HepG2 (cell line): Measurements from ENCODE around the gene JPT1. TPM values are rescaled to one million over a fixed set of nuclear protein-coding genes. Genes with fewer than 3 reads are reported as not detected.
A peak's percentile ranks its signal among the peaks of the same experiment; 100 is the strongest.

Experiments used
- ATAC-seq: fragments of 200-7000 bp; cut with Tn5 transposase; 3 replicates; pipeline ENCODE4 v1.9.1; 2020; ENCODE audit warnings: mild to moderate bottlenecking, moderate library complexity
- BruUV-seq: library from RNA; stranded (reverse); fragments of 400-500 nt; replicated peaks from 2 replicates; lab custom pipeline; 2021; lab: Mats Ljungman, UMichigan
- CTCF ChIA-PET: fragments of 300-600 bp; formaldehyde crosslinking; extraction: SDS; loops from one replicate; lab custom pipeline; 2021; ENCODE audit warnings: low total read pairs, inconsistent platforms, low intra/inter-chr PET ratio; lab: Yijun Ruan, JAX
- POLR2A ChIA-PET: fragments of 350-600 bp; sonication (Branson Sonifier 250); formaldehyde crosslinking; loops from one replicate; lab custom pipeline; 2020; ENCODE audit warnings: antibody characterized with exemption, inconsistent platforms; lab: Yijun Ruan, JAX
- DNase-seq: peaks from one replicate; pipeline ENCODE4 v3.0.0-alpha.2; 2015; ENCODE audit warnings: low spot score
- FAIRE-seq: peaks from 3 replicates; lab custom pipeline; 2011; peaks lifted over from hg19 to GRCh38; lab: Jason Lieb, UNC
- H2AFZ ChIP-seq: one replicate; pipeline ENCODE4 v1.6.1; 2011; ENCODE audit warnings: low read length, inconsistent platforms
- H3K27ac ChIP-seq: fragments of 300-600 bp; 3 replicates; pipeline ENCODE4 v1.8.0; 2011; ENCODE audit warnings: mixed run types, mild to moderate bottlenecking, mixed read lengths, low read length, inconsistent platforms; ENCODE audit not compliant: insufficient read depth; ENCODE audit errors: extremely low read length
- H3K27me3 ChIP-seq, 2 experiments: fragments of 200-600 bp in 1 of 2; 2 replicates in 1 of 2; 3 replicates in 1 of 2; pipeline versions ENCODE4 v1.6.0 to v1.8.0; 2011; ENCODE audit warnings: low read length in 2 of 2, mild to moderate bottlenecking in 2 of 2, moderate library complexity in 2 of 2, inconsistent platforms in 1 of 2; ENCODE audit not compliant: insufficient read depth in 2 of 2, control insufficient read depth in 1 of 2
- H3K36me3 ChIP-seq, 2 experiments: fragments of 200-600 bp in 1 of 2; replicated peaks in 1 of 2; 2 replicates in 1 of 2; 3 replicates in 1 of 2; pipeline versions ENCODE4 v1.5.1 to v1.8.0; 2011; ENCODE audit warnings: low read length in 2 of 2, inconsistent platforms in 1 of 2; ENCODE audit not compliant: insufficient read depth in 2 of 2, control insufficient read depth in 1 of 2
- H3K4me1 ChIP-seq: 2 replicates; pipeline ENCODE4 v1.5.1; 2012; ENCODE audit warnings: low read length, inconsistent platforms; ENCODE audit not compliant: insufficient read depth
- H3K4me2 ChIP-seq: 2 replicates; pipeline ENCODE4 v1.6.0; 2011; ENCODE audit warnings: low read depth, low read length, inconsistent platforms
- H3K4me3 ChIP-seq, 3 experiments: fragments of 200-600 bp in 1 of 3; sonication (generic), shearing (Covaris generic) in 1 of 3; replicated peaks in 1 of 3; 2 replicates each; pipeline ENCODE4 v1.5.1; 2011 to 2016; ENCODE audit warnings: low read length in 3 of 3, inconsistent platforms in 2 of 3, low read depth in 2 of 3, mild to moderate bottlenecking in 2 of 3, control low read depth in 1 of 3, mixed read lengths in 1 of 3; ENCODE audit not compliant: insufficient read depth in 1 of 3
- H3K79me2 ChIP-seq: one replicate; pipeline ENCODE4 v1.6.1; 2011; ENCODE audit warnings: low read length, inconsistent platforms; ENCODE audit not compliant: insufficient read depth
- H3K9ac ChIP-seq: 2 replicates; pipeline ENCODE4 v1.6.0; 2011; ENCODE audit warnings: mild to moderate bottlenecking, low read depth, low read length, inconsistent platforms; ENCODE audit not compliant: insufficient read depth
- H3K9me3 ChIP-seq: 2 replicates; pipeline ENCODE4 v1.5.1; 2012; ENCODE audit warnings: mild to moderate bottlenecking, low read length
- H4K20me1 ChIP-seq: 2 replicates; pipeline ENCODE4 v1.6.0; 2011; ENCODE audit warnings: inconsistent platforms, mild to moderate bottlenecking, low read length, moderate library complexity; ENCODE audit not compliant: insufficient read depth
- BCL6 ChIP-seq: IDR thresholded peaks from 2 replicates; pipeline ENCODE4 v1.6.1; 2016; ENCODE audit warnings: missing genetic modification reagents, missing compliant biosample characterization
- MTF2 ChIP-seq: sonication (generic); formaldehyde crosslinking; IDR thresholded peaks from 2 replicates; pipeline ENCODE4 v1.5.0; 2020; ENCODE audit warnings: missing genetic modification reagents, borderline replicate concordance
- SOX6 ChIP-seq, 2 experiments: fragments of 450-650 bp in 1 of 2; sonication (generic) in 1 of 2; formaldehyde crosslinking in 1 of 2; IDR thresholded peaks; 2 replicates each; pipeline versions ENCODE4 v1.4.0 to v1.6.1; 2017 to 2020; ENCODE audit warnings: antibody characterized with exemption in 1 of 2, mild to moderate bottlenecking in 1 of 2, missing genetic modification reagents in 1 of 2
- SRF ChIP-seq: IDR thresholded peaks from 2 replicates; pipeline ENCODE4 v1.6.1; 2011; ENCODE audit warnings: mild to moderate bottlenecking, low read depth, low read length, moderate library complexity
- XBP1 ChIP-seq: sonication (generic); formaldehyde crosslinking; IDR thresholded peaks from 2 replicates; pipeline ENCODE4 v1.5.0; 2020; ENCODE audit warnings: missing genetic modification reagents
- ZFY ChIP-seq: sonication (generic); formaldehyde crosslinking; IDR thresholded peaks from 2 replicates; pipeline ENCODE4 v1.4.0; 2020; ENCODE audit warnings: missing genetic modification reagents
- WGBS: methylation state at CpG from one replicate; pipeline ENCODE4 v1.1.6; 2017; ENCODE audit warnings: low lambda C conversion rate; 5-methylcytosine and 5-hydroxymethylcytosine counted together
- in situ Hi-C: cut with HindIII; loops from 2 replicates; pipeline ENCODE4 v1.10.0; 2017; ENCODE audit warnings: low pct_unique_long_range_greater_than_20kb; ENCODE audit not compliant: extremely low pct_ligation_motif_present
- intact Hi-C: fragments of 100-400 bp; cut with micrococcal nuclease; formaldehyde crosslinking; loops from one replicate; pipeline ENCODE4 v1.10.0; 2022; ENCODE audit not compliant: unreplicated experiment
- polyA plus RNA-seq, 8 experiments: library from polyadenylated mRNA; depleted of rRNA in 3 of 8; stranded (reverse) in 7 of 8; unstranded in 1 of 8; fragments of >200 nt; fragmentation: Illumina TruSeq in 4 of 8; extraction: Trizol in 4 of 8; gene quantifications; 2 replicates each; pipeline versions ENCODE4 v1.2.1 to v1.2.3, GENCODE V29; 2011 to 2016; ENCODE audit warnings: low read depth in 4 of 8, missing spikeins in 1 of 8, mixed read lengths in 1 of 8; ENCODE audit not compliant: insufficient read depth in 1 of 8
- total RNA-seq, 5 experiments: library from RNA; depleted of rRNA; stranded (reverse); fragments of >200 nt; fragmentation: Illumina TruSeq; extraction: Trizol; gene quantifications; 2 replicates each; pipeline ENCODE4 v1.2.3, GENCODE V29; 2016; ENCODE audit warnings: low read depth in 1 of 5
- TF ChIP-seq, protein P1 (sequence below): fragments of 450-650 bp; IDR thresholded peaks from 2 replicates; pipeline ENCODE4 v1.6.1; 2017; ENCODE audit warnings: mild to moderate bottlenecking
- TF ChIP-seq, protein P2 (sequence below): sonication (generic); formaldehyde crosslinking; IDR thresholded peaks from 2 replicates; pipeline ENCODE4 v1.4.0; 2020; ENCODE audit warnings: missing genetic modification reagents, borderline replicate concordance

JPT1 gene
- total and polyA plus RNA-seq, 2 of the 13 experiments (the other 11 are each of a cell fraction or from before 2014, with no cell fraction given), result 43.3 to 256 TPM

DNA sequence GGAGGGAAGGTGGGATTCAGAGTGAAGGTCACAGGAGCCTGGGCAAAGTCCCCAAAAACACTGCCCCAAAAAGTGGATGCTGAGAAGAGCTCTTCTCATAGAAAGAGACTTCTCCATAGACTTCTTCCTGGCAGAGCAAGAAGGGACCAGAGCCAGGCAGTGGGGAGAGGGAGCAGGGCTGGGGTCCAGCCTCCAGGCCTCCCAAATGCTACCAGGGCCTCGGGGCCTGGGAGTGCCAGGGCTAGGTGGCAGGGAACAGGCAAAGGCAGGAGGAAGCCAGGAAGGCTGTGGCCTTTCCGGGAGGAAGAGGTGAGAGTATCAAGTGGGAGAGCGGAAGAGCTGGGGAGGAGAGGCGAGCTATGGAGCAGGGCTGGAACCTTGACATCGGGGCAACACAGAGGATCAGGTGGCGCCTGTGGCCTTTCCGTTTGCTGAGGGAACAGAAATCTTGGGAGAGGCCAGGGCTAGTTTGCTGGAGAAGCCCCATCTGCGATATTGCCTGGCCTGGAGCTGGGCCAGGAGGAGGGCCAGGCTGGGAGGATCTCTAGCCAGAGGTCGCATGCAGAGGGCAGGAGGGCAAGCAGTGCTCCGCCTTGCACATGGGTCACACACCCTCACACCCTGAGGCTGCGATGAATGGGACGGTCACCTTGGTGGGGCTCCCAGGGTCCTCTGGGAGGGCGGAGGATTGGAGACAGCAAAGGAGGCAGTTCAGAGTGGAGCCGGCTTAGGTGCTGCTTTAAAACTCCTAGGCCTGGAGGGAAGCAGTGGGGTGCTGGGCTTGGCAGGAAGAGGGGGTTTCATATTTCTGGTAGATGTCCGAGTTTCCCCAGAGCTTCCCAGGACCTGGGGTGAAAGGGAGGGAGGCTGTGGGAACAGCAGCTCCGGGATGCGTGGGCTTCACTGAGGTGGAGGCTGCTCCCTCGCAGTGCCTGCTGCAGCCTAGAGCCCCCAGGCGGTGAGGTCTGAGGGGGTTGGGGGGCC is 63.1 kb downstream of the JPT1 start:
- Histone ChIP-seq H3K36me3 (no peaks in the 10 kb centered on the region), H3K4me2 (peak overlapping the region; percentile 83), H3K27me3 (peaks cover 0 to 29% of the 10 kb centered on the region in 2 experiments; a peak in 2 of 5 replicates), H3K9me3 (no peaks in the 10 kb centered on the region), H3K9ac (peak overlapping the region; percentile 19; the same call in 1 of the 2 replicates), H3K27ac (peak overlapping the region; percentile 31), H3K4me3 (peak overlapping the region; percentile 2 to 62 (median 28); a peak in 5 of 6 replicates), H3K79me2 (no peaks in the 10 kb centered on the region), H3K4me1 (peaks cover 97% of the 10 kb centered on the region), H4K20me1 (no peaks in the 10 kb centered on the region; the same call in 1 of the 2 replicates), H2AFZ (no peak overlapping the region)
- WGBS, result 2% methylated on average over 19 of the region's 19 CpGs
- FAIRE-seq, result peak; percentile 96
- intact Hi-C loops, result no loop called here
- CTCF ChIA-PET, result interaction anchor here (0.8 to 0.9 kb wide), 2 partner anchors 15 to 130 kb away, joined by 3 to 4 read pairs; no protein-coding TSS in a partner anchor
- peak; percentile 26 for ATAC-seq
- POLR2A ChIA-PET, result interaction anchor here (0.7 to 3.4 kb wide), 16 partner anchors 10 to 108 kb away, joined by 3 to 19 read pairs (median 4); partner anchors contain the start of genes ARMC7 and MRPL58
- peak; percentile 78 for DNase-seq
- in situ Hi-C loops, result no loop called here
- no TSS peak for BruUV-seq
- TF ChIP-seq ZFY (peak; percentile 53; the same call in 1 of the 2 replicates), MTF2 (CRISPR knock-in tag) (no peak), BCL6 (CRISPR knock-in tag) (peak; percentile 91), XBP1 (CRISPR knock-in tag) (no peak), SOX6 (IDR thresholded peaks at IDR 0.05) (no peak), SOX6 (CRISPR knock-in tag; IDR thresholded peaks at IDR 0.05) (peak; percentile 1; the same call in 1 of the 2 replicates), SRF (no peak)
- TF ChIP-seq, protein P1, sequence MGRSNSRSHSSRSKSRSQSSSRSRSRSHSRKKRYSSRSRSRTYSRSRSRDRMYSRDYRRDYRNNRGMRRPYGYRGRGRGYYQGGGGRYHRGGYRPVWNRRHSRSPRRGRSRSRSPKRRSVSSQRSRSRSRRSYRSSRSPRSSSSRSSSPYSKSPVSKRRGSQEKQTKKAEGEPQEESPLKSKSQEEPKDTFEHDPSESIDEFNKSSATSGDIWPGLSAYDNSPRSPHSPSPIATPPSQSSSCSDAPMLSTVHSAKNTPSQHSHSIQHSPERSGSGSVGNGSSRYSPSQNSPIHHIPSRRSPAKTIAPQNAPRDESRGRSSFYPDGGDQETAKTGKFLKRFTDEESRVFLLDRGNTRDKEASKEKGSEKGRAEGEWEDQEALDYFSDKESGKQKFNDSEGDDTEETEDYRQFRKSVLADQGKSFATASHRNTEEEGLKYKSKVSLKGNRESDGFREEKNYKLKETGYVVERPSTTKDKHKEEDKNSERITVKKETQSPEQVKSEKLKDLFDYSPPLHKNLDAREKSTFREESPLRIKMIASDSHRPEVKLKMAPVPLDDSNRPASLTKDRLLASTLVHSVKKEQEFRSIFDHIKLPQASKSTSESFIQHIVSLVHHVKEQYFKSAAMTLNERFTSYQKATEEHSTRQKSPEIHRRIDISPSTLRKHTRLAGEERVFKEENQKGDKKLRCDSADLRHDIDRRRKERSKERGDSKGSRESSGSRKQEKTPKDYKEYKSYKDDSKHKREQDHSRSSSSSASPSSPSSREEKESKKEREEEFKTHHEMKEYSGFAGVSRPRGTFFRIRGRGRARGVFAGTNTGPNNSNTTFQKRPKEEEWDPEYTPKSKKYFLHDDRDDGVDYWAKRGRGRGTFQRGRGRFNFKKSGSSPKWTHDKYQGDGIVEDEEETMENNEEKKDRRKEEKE, result no peak
- TF ChIP-seq, protein P2, sequence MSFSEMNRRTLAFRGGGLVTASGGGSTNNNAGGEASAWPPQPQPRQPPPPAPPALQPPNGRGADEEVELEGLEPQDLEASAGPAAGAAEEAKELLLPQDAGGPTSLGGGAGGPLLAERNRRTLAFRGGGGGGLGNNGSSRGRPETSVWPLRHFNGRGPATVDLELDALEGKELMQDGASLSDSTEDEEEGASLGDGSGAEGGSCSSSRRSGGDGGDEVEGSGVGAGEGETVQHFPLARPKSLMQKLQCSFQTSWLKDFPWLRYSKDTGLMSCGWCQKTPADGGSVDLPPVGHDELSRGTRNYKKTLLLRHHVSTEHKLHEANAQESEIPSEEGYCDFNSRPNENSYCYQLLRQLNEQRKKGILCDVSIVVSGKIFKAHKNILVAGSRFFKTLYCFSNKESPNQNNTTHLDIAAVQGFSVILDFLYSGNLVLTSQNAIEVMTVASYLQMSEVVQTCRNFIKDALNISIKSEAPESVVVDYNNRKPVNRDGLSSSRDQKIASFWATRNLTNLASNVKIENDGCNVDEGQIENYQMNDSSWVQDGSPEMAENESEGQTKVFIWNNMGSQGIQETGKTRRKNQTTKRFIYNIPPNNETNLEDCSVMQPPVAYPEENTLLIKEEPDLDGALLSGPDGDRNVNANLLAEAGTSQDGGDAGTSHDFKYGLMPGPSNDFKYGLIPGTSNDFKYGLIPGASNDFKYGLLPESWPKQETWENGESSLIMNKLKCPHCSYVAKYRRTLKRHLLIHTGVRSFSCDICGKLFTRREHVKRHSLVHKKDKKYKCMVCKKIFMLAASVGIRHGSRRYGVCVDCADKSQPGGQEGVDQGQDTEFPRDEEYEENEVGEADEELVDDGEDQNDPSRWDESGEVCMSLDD (CRISPR knock-in tag), result no peak; the same call in 1 of the 2 replicates
